HEK293 (cell line): ENCODE results near the gene NAT14.

Source experiments
- CTCF ChIA-PET: fragments of 350-600 bp; formaldehyde crosslinking; extraction: SDS; loops from one replicate; lab custom pipeline; 2021; ENCODE audit warnings: antibody characterized with exemption; lab: Yijun Ruan, JAX
- POLR2A ChIA-PET: fragments of 300-600 bp; formaldehyde crosslinking; extraction: SDS; loops from one replicate; lab custom pipeline; 2020; ENCODE audit warnings: antibody characterized with exemption, inconsistent platforms; lab: Yijun Ruan, JAX
- H3K27ac ChIP-seq: fragments of 200-500 bp; sonication (Bioruptor generic); 2 replicates; pipeline ENCODE4 v1.5.1; 2014; ENCODE audit warnings: low read depth, low read length, control low read depth, inconsistent platforms; ENCODE audit errors: extremely low read depth
- H3K36me3 ChIP-seq, 2 experiments: fragments of 200-500 bp in 1 of 2; sonication (Bioruptor generic) in 1 of 2; 1 replicate in 1 of 2; 2 replicates in 1 of 2; pipeline ENCODE4 v1.5.1; 2014 to 2017; ENCODE audit warnings: inconsistent platforms in 2 of 2, low read length in 2 of 2; ENCODE audit not compliant: control insufficient read depth in 2 of 2, insufficient read depth in 1 of 2
- H3K4me1 ChIP-seq: fragments of 200-500 bp; sonication (Bioruptor generic); 2 replicates; pipeline ENCODE4 v1.5.1; 2014; ENCODE audit warnings: mild to moderate bottlenecking, low read length, inconsistent platforms; ENCODE audit not compliant: control insufficient read depth, insufficient read depth
- H3K4me3 ChIP-seq: 2 replicates; pipeline ENCODE4 v1.5.1; 2011; ENCODE audit warnings: low read depth, mild to moderate bottlenecking, control low read depth, low read length, moderate library complexity
- H3K9me3 ChIP-seq: fragments of 200-500 bp; sonication (Bioruptor generic); 2 replicates; pipeline ENCODE4 v1.5.1; 2014; ENCODE audit warnings: low read depth, low read length, inconsistent platforms; ENCODE audit not compliant: control insufficient read depth, insufficient read depth
- MZF1 ChIP-seq: fragments of 450-650 bp; formaldehyde crosslinking; IDR thresholded peaks from 2 replicates; pipeline ENCODE4 v1.5.1; 2017; ENCODE audit warnings: missing biosample characterization, missing genetic modification characterization, borderline replicate concordance
- PATZ1 ChIP-seq: fragments of 450-650 bp; formaldehyde crosslinking; IDR thresholded peaks from 2 replicates; pipeline ENCODE4 v1.5.1; 2016; ENCODE audit warnings: missing biosample characterization, missing genetic modification characterization
- PRDM1 ChIP-seq: fragments of 450-650 bp; formaldehyde crosslinking; IDR thresholded peaks from 2 replicates; pipeline ENCODE4; 2016; ENCODE audit warnings: missing biosample characterization, missing genetic modification characterization
- ZNF335 ChIP-seq: fragments of 450-650 bp; formaldehyde crosslinking; conservative IDR thresholded peaks from 2 replicates; pipeline ENCODE4 v1.5.1; 2016; ENCODE audit warnings: missing biosample characterization, missing genetic modification characterization
- ZNF366 ChIP-seq: fragments of 450-650 bp; formaldehyde crosslinking; conservative IDR thresholded peaks from 2 replicates; pipeline ENCODE4 v1.5.1; 2016; ENCODE audit warnings: missing biosample characterization, missing genetic modification characterization
- ZNF513 ChIP-seq: fragments of 450-650 bp; IDR thresholded peaks from 2 replicates; pipeline ENCODE4 v1.5.1; 2018; ENCODE audit warnings: missing biosample characterization, missing genetic modification characterization
- ZNF600 ChIP-seq: fragments of 450-650 bp; formaldehyde crosslinking; IDR thresholded peaks from 2 replicates; pipeline ENCODE4 v1.5.1; 2016; ENCODE audit warnings: missing biosample characterization, missing genetic modification characterization
- ZNF768 ChIP-seq: fragments of 450-650 bp; formaldehyde crosslinking; IDR thresholded peaks from 2 replicates; pipeline ENCODE4 v1.5.1; 2018; ENCODE audit warnings: missing biosample characterization, mild to moderate bottlenecking, missing genetic modification characterization
- ZSCAN23 ChIP-seq: fragments of 450-650 bp; formaldehyde crosslinking; IDR thresholded peaks from 2 replicates; pipeline ENCODE4 v1.5.1; 2016; ENCODE audit warnings: missing biosample characterization, missing genetic modification characterization
- TF ChIP-seq, protein P1 (sequence below): fragments of 450-650 bp; formaldehyde crosslinking; IDR thresholded peaks from 2 replicates; pipeline ENCODE4 v1.5.1; 2016; ENCODE audit warnings: missing biosample characterization, missing genetic modification characterization
- TF ChIP-seq, protein P2 (sequence below): fragments of 450-650 bp; formaldehyde crosslinking; IDR thresholded peaks from 2 replicates; pipeline ENCODE4 v1.5.1; 2016; ENCODE audit warnings: missing biosample characterization, missing genetic modification characterization, borderline replicate concordance

Gene NAT14

GRCh38 chr19:55485439-55486011 is 537 bp downstream of the NAT14 start (continued):
- TF ChIP-seq PATZ1 (tag by site-specific recombination), result peak; percentile 82; the same call in 1 of the 2 replicates
- TF ChIP-seq MZF1, result no peak

- TF ChIP-seq PATZ1 (tag by site-specific recombination) (peak; percentile 38), ZNF600 (peak; percentile 69), ZNF513 (tag by site-specific recombination) (no peak), ZNF335 (no peak), ZNF366 (peak; percentile 76)
- TF ChIP-seq, protein P1, sequence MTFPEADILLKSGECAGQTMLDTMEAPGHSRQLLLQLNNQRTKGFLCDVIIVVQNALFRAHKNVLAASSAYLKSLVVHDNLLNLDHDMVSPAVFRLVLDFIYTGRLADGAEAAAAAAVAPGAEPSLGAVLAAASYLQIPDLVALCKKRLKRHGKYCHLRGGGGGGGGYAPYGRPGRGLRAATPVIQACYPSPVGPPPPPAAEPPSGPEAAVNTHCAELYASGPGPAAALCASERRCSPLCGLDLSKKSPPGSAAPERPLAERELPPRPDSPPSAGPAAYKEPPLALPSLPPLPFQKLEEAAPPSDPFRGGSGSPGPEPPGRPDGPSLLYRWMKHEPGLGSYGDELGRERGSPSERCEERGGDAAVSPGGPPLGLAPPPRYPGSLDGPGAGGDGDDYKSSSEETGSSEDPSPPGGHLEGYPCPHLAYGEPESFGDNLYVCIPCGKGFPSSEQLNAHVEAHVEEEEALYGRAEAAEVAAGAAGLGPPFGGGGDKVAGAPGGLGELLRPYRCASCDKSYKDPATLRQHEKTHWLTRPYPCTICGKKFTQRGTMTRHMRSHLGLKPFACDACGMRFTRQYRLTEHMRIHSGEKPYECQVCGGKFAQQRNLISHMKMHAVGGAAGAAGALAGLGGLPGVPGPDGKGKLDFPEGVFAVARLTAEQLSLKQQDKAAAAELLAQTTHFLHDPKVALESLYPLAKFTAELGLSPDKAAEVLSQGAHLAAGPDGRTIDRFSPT (tag by site-specific recombination), result peak; percentile 25; the same call in 1 of the 2 replicates
- TF ChIP-seq, all 188 proteins: peak for 4
- H3K4me3 ChIP-seq, result peak overlapping the region; percentile 91
- H3K4me1 ChIP-seq, result peaks cover 23% of the 10 kb centered on the region
- CTCF ChIA-PET, result interaction anchor here (0.6 to 4.3 kb wide), 8 partner anchors 10 to 607 kb away, joined by 3 to 42 read pairs (median 3); partner anchors contain the start of gene ZNF628
- peak overlapping the region; percentile 45 for H3K27ac ChIP-seq
- POLR2A ChIA-PET, result interaction anchor here (0.8 to 3.5 kb wide), 14 partner anchors 10 to 206 kb away, joined by 3 to 44 read pairs (median 6); partner anchors contain the start of genes FIZ1, HSPBP1, ISOC2 and KMT5C
- H3K9me3 ChIP-seq, result no peaks in the 10 kb centered on the region
- H3K36me3 ChIP-seq, result peaks cover 0 to 7% of the 10 kb centered on the region in 2 experiments; a peak in 1 of 3 replicates
Observed at GRCh38 chr19:55486043-55486970, 1.3 kb downstream of the NAT14 start.

GRCh38 chr19:55486971-55487923 is 2.3 kb downstream of the NAT14 start:
- peaks cover 0 to 5% of the 10 kb centered on the region in 2 experiments; a peak in 1 of 3 replicates for H3K36me3 ChIP-seq
- H3K4me3 ChIP-seq, result no peak overlapping the region
- ChIA-PET CTCF (interaction anchor here (0.6 to 4.3 kb wide), 12 partner anchors 11 to 608 kb away, joined by 3 to 42 read pairs (median 3); partner anchors contain the start of genes ISOC2, ZNF628 and ZNF865), POLR2A (interaction anchor here (0.6 to 3.5 kb wide), 14 partner anchors 11 to 284 kb away, joined by 3 to 24 read pairs (median 4); partner anchors contain the start of genes FIZ1, HSPBP1, ISOC2 and KMT5C)
- H3K27ac ChIP-seq, result peak overlapping the region; percentile 45
- H3K4me1 ChIP-seq, result peaks cover 23% of the 10 kb centered on the region
- no peaks in the 10 kb centered on the region for H3K9me3 ChIP-seq
- TF ChIP-seq ZNF768 (tag by site-specific recombination) (no peak), PRDM1 (tag by site-specific recombination) (peak; percentile 15; the same call in 1 of the 2 replicates), ZSCAN23 (tag by site-specific recombination) (no peak)
- TF ChIP-seq, protein P2, sequence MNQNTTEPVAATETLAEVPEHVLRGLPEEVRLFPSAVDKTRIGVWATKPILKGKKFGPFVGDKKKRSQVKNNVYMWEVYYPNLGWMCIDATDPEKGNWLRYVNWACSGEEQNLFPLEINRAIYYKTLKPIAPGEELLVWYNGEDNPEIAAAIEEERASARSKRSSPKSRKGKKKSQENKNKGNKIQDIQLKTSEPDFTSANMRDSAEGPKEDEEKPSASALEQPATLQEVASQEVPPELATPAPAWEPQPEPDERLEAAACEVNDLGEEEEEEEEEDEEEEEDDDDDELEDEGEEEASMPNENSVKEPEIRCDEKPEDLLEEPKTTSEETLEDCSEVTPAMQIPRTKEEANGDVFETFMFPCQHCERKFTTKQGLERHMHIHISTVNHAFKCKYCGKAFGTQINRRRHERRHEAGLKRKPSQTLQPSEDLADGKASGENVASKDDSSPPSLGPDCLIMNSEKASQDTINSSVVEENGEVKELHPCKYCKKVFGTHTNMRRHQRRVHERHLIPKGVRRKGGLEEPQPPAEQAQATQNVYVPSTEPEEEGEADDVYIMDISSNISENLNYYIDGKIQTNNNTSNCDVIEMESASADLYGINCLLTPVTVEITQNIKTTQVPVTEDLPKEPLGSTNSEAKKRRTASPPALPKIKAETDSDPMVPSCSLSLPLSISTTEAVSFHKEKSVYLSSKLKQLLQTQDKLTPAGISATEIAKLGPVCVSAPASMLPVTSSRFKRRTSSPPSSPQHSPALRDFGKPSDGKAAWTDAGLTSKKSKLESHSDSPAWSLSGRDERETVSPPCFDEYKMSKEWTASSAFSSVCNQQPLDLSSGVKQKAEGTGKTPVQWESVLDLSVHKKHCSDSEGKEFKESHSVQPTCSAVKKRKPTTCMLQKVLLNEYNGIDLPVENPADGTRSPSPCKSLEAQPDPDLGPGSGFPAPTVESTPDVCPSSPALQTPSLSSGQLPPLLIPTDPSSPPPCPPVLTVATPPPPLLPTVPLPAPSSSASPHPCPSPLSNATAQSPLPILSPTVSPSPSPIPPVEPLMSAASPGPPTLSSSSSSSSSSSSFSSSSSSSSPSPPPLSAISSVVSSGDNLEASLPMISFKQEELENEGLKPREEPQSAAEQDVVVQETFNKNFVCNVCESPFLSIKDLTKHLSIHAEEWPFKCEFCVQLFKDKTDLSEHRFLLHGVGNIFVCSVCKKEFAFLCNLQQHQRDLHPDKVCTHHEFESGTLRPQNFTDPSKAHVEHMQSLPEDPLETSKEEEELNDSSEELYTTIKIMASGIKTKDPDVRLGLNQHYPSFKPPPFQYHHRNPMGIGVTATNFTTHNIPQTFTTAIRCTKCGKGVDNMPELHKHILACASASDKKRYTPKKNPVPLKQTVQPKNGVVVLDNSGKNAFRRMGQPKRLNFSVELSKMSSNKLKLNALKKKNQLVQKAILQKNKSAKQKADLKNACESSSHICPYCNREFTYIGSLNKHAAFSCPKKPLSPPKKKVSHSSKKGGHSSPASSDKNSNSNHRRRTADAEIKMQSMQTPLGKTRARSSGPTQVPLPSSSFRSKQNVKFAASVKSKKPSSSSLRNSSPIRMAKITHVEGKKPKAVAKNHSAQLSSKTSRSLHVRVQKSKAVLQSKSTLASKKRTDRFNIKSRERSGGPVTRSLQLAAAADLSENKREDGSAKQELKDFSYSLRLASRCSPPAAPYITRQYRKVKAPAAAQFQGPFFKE (tag by site-specific recombination), result no peak
